ES-I3 (cell line): ENCODE data around the gene FANCD2.
A peak's percentile ranks its signal among the peaks of the same experiment; 100 is the strongest.
"Not testable (repeated sequence)": the region's sequence is repeated elsewhere in the genome, so short reads cannot be mapped to it uniquely, and the experiment has no call there.

Experiments
- H3K36me3 ChIP-seq: 2 replicates; pipeline ENCODE4 v1.6.1; 2013; ENCODE audit warnings: mild to moderate bottlenecking, low read length, control low read depth, moderate library complexity; ENCODE audit not compliant: insufficient read depth
- H3K4me1 ChIP-seq: 2 replicates; pipeline ENCODE4 v1.6.1; 2013; ENCODE audit warnings: mild to moderate bottlenecking, control low read depth, low read length; ENCODE audit not compliant: insufficient read depth
- H3K9ac ChIP-seq: 2 replicates; pipeline ENCODE4 v1.6.1; 2013; ENCODE audit warnings: low read depth, mild to moderate bottlenecking, low read length, moderate library complexity
- H3K9me3 ChIP-seq: 2 replicates; pipeline ENCODE4 v1.6.1; 2013; ENCODE audit warnings: mild to moderate bottlenecking, low read length, moderate library complexity; ENCODE audit not compliant: control insufficient read depth, insufficient read depth

FANCD2 gene

GRCh38 chr3:10007126-10007782 lies 19.0 kb upstream of the FANCD2 start:
- H3K9me3 ChIP-seq: no peaks in the 10 kb centered on the region
- no peak overlapping the region for H3K9ac ChIP-seq
- H3K36me3 ChIP-seq: 0 out of 2 replicates have a peak, but pooled peaks cover 4% of the 10 kb centered on the region
- peaks cover 3% of the 10 kb centered on the region; the same call in 1 of the 2 replicates for H3K4me1 ChIP-seq

GRCh38 chr3:10008216-10008587 lies 18.0 kb upstream of the FANCD2 start:
- H3K4me1 ChIP-seq, H3K36me3 ChIP-seq, H3K9ac ChIP-seq, H3K9me3 ChIP-seq: not testable (repeated sequence)

GRCh38 chr3:10008588-10009344 lies 17.5 kb upstream of the FANCD2 start:
- Histone ChIP-seq H3K9me3 (no peaks in the 10 kb centered on the region), H3K9ac (peak overlapping the region; percentile 65; the same call in 1 of the 2 replicates), H3K36me3 (0 out of 2 replicates have a peak, but pooled peaks cover 4% of the 10 kb centered on the region), H3K4me1 (peaks cover 3% of the 10 kb centered on the region; the same call in 1 of the 2 replicates)

- no peaks in the 10 kb centered on the region for H3K9me3 ChIP-seq
- H3K36me3 ChIP-seq: no peaks in the 10 kb centered on the region
- H3K4me1 ChIP-seq: peaks cover 3% of the 10 kb centered on the region; the same call in 1 of the 2 replicates
- peak overlapping the region; percentile 58 for H3K9ac ChIP-seq
Observed at GRCh38 chr3:10010421-10010877, 15.8 kb upstream of the FANCD2 start.

GRCh38 chr3:10010878-10011465 lies 15.3 kb upstream of the FANCD2 start:
- peak overlapping the region; percentile 58 for H3K9ac ChIP-seq
- H3K4me1 ChIP-seq: peaks cover 3% of the 10 kb centered on the region; the same call in 1 of the 2 replicates
- no peaks in the 10 kb centered on the region for H3K9me3 ChIP-seq
- no peaks in the 10 kb centered on the region for H3K36me3 ChIP-seq

- Histone ChIP-seq H3K9ac (no peak overlapping the region; the same call in 1 of the 2 replicates), H3K4me1 (peaks cover 3% of the 10 kb centered on the region; the same call in 1 of the 2 replicates)
Observed at GRCh38 chr3:10011631-10012030, 14.6 kb upstream of the FANCD2 start.

GRCh38 chr3:10012106-10012505 lies 14.1 kb upstream of the FANCD2 start:
- peaks cover 3% of the 10 kb centered on the region; the same call in 1 of the 2 replicates for H3K4me1 ChIP-seq
- H3K36me3 ChIP-seq: no peaks in the 10 kb centered on the region
- no peaks in the 10 kb centered on the region for H3K9me3 ChIP-seq
- H3K9ac ChIP-seq: no peak overlapping the region

More at GRCh38 chr3:10011631-10012030, 14.6 kb upstream of the FANCD2 start:
- no peaks in the 10 kb centered on the region for H3K36me3 ChIP-seq
- no peaks in the 10 kb centered on the region for H3K9me3 ChIP-seq

GRCh38 chr3:10015461-10015904 lies 10.8 kb upstream of the FANCD2 start:
- H3K9me3 ChIP-seq: no peaks in the 10 kb centered on the region
- H3K4me1 ChIP-seq: peaks cover 1% of the 10 kb centered on the region; the same call in 1 of the 2 replicates
- no peak overlapping the region for H3K9ac ChIP-seq
- H3K36me3 ChIP-seq: no peaks in the 10 kb centered on the region

GRCh38 chr3:10017636-10018292 lies 8.5 kb upstream of the FANCD2 start:
- no peak overlapping the region for H3K9ac ChIP-seq
- H3K4me1 ChIP-seq: no peaks in the 10 kb centered on the region
- H3K9me3 ChIP-seq: no peaks in the 10 kb centered on the region
- H3K36me3 ChIP-seq: no peaks in the 10 kb centered on the region

- not testable (repeated sequence) for H3K36me3 ChIP-seq, H3K9me3 ChIP-seq, H3K9ac ChIP-seq, H3K4me1 ChIP-seq
Observed at GRCh38 chr3:10018806-10019205, 7.4 kb upstream of the FANCD2 start.

- Histone ChIP-seq H3K36me3 (0 out of 2 replicates have a peak, but pooled peaks cover 2% of the 10 kb centered on the region), H3K9ac (no peak overlapping the region), H3K4me1 (no peaks in the 10 kb centered on the region), H3K9me3 (no peaks in the 10 kb centered on the region)
Observed at GRCh38 chr3:10019326-10019725, 6.9 kb upstream of the FANCD2 start.

- H3K36me3 ChIP-seq: 0 out of 2 replicates have a peak, but pooled peaks cover 2% of the 10 kb centered on the region
Observed at GRCh38 chr3:10021856-10022775, 4.1 kb upstream of the FANCD2 start.

GRCh38 chr3:10023587-10024310 lies 2.5 kb upstream of the FANCD2 start:
- H3K4me1 ChIP-seq: 0 out of 2 replicates have a peak, but pooled peaks cover 5% of the 10 kb centered on the region
- no peak overlapping the region for H3K9ac ChIP-seq
- 0 out of 2 replicates have a peak, but pooled peaks cover 2% of the 10 kb centered on the region for H3K36me3 ChIP-seq
- H3K9me3 ChIP-seq: no peaks in the 10 kb centered on the region

More at GRCh38 chr3:10021856-10022775, 4.1 kb upstream of the FANCD2 start:
- no peak overlapping the region for H3K9ac ChIP-seq
- H3K9me3 ChIP-seq: no peaks in the 10 kb centered on the region
- 0 out of 2 replicates have a peak, but pooled peaks cover 1% of the 10 kb centered on the region for H3K4me1 ChIP-seq
